K562 (cell line): ENCODE measurements around the gene NUP133. TPM values are rescaled to one million over a fixed set of nuclear protein-coding genes. Genes with fewer than 3 reads are reported as not detected.

Source experiments
- ATAC-seq: fragments of 200-7000 bp; cut with Tn5 transposase; 3 replicates; pipeline ENCODE4 v1.9.1; 2020; ENCODE audit warnings: moderate library complexity
- BruUV-seq: library from RNA; stranded (reverse); fragments of 400-500 nt; replicated peaks from 2 replicates; lab custom pipeline; 2021; lab: Mats Ljungman, UMichigan
- CTCF ChIA-PET: fragments of 300-600 bp; formaldehyde crosslinking; extraction: SDS; loops from one replicate; lab custom pipeline; 2021; ENCODE audit warnings: low intra/inter-chr PET ratio; lab: Yijun Ruan, JAX
- POLR2A ChIA-PET: fragments of 300-600, 350-650 bp; sonication (Branson Sonifier 250); formaldehyde crosslinking; extraction: SDS; loops from one replicate; lab custom pipeline; 2021; ENCODE audit warnings: antibody characterized with exemption, inconsistent platforms; lab: Yijun Ruan, JAX
- DNase-seq, 4 experiments: peaks; one replicate each; pipeline versions ENCODE4 v3.0.0 to v3.0.0-alpha.2; 2011 to 2018; ENCODE audit warnings: low spot score in 3 of 4, mixed read lengths in 3 of 4; ENCODE audit errors: extremely low read depth in 1 of 4
- FAIRE-seq: peaks from 2 replicates; lab custom pipeline; 2011; peaks lifted over from hg19 to GRCh38; lab: Jason Lieb, UNC
- H2AFZ ChIP-seq: 2 replicates; pipeline ENCODE4 v1.6.0; 2011; ENCODE audit warnings: low read depth, low read length, control low read depth, inconsistent platforms
- H3K27ac ChIP-seq: fragments of 200-600 bp; 3 replicates; pipeline ENCODE4 v1.8.0; 2011; ENCODE audit warnings: low read depth, mild to moderate bottlenecking, control low read depth, inconsistent platforms, low read length, moderate library complexity, mixed read lengths; ENCODE audit errors: extremely low read depth
- H3K27me3 ChIP-seq, 2 experiments: fragments of 300-600 bp in 1 of 2; 2 replicates in 1 of 2; 3 replicates in 1 of 2; pipeline versions ENCODE4 v1.6.0 to v1.8.0; 2011; ENCODE audit warnings: inconsistent platforms in 2 of 2, low read length in 2 of 2, mild to moderate bottlenecking in 1 of 2, mixed read lengths in 1 of 2, moderate library complexity in 1 of 2; ENCODE audit not compliant: control insufficient read depth in 2 of 2, insufficient read depth in 2 of 2
- H3K36me3 ChIP-seq: fragments of 300-600 bp; 3 replicates; pipeline ENCODE4 v1.8.0; 2011; ENCODE audit warnings: mild to moderate bottlenecking, low read length, inconsistent platforms; ENCODE audit not compliant: control insufficient read depth, insufficient read depth
- H3K4me1 ChIP-seq, 2 experiments: fragments of 200-600 bp in 1 of 2; replicated peaks in 1 of 2; 2 replicates in 1 of 2; 3 replicates in 1 of 2; pipeline versions ENCODE4 v1.5.1 to v1.8.0; 2011; ENCODE audit warnings: inconsistent platforms in 2 of 2, low read length in 2 of 2, mild to moderate bottlenecking in 1 of 2, mixed read lengths in 1 of 2, moderate library complexity in 1 of 2; ENCODE audit not compliant: control insufficient read depth in 2 of 2, insufficient read depth in 2 of 2
- H3K4me2 ChIP-seq: 2 replicates; pipeline ENCODE4 v1.6.1; 2011; ENCODE audit warnings: low read length, control low read depth, inconsistent platforms, mixed read lengths; ENCODE audit not compliant: insufficient read depth
- H3K4me3 ChIP-seq: fragments of 200-600 bp; sonication (generic), shearing (Covaris generic); 2 replicates; pipeline ENCODE4 v1.5.1; 2016; ENCODE audit warnings: control low read depth, inconsistent platforms
- H3K79me2 ChIP-seq: fragments of 200-600 bp; 3 replicates; pipeline ENCODE4 v1.8.0; 2011; ENCODE audit warnings: low read length, inconsistent platforms; ENCODE audit not compliant: control insufficient read depth, insufficient read depth
- H3K9ac ChIP-seq, 2 experiments: 2 replicates each; pipeline versions ENCODE4 v1.6.0 to v1.6.1; 2011; ENCODE audit warnings: low read depth in 2 of 2, low read length in 2 of 2, control low read depth in 1 of 2, inconsistent platforms in 1 of 2, mild to moderate bottlenecking in 1 of 2, mixed read lengths in 1 of 2; ENCODE audit not compliant: insufficient read depth in 1 of 2
- H3K9me1 ChIP-seq: one replicate; pipeline ENCODE4 v1.6.0; 2011; ENCODE audit warnings: inconsistent platforms, mild to moderate bottlenecking, low read length, moderate library complexity; ENCODE audit not compliant: control insufficient read depth, insufficient read depth
- H3K9me3 ChIP-seq: replicated peaks from 2 replicates; pipeline ENCODE4 v1.5.1; 2011; ENCODE audit warnings: low read depth, low read length, inconsistent platforms; ENCODE audit not compliant: control insufficient read depth, insufficient read depth
- H4K20me1 ChIP-seq: replicated peaks from 2 replicates; pipeline ENCODE4 v1.6.1; 2011; ENCODE audit warnings: low read length, inconsistent platforms, mixed read lengths; ENCODE audit not compliant: control insufficient read depth, insufficient read depth
- PRDM10 ChIP-seq: fragments of 450-650 bp; IDR thresholded peaks from 2 replicates; pipeline ENCODE4 v1.6.1; 2018; ENCODE audit not compliant: partially characterized antibody
- RHOXF2B ChIP-seq: fragments of 250-450 bp; sonication (Bioruptor Pico); conservative IDR thresholded peaks from 2 replicates; pipeline ENCODE4 v1.5.1; 2021
- STAT6 ChIP-seq: sonication (generic); formaldehyde crosslinking; IDR thresholded peaks from 2 replicates; pipeline ENCODE4 v1.8.1; 2023; ENCODE audit warnings: mild to moderate bottlenecking, missing genetic modification reagents
- WGBS: fragments of 100-300 bp; shearing (Covaris generic); methylation state at CpG from one replicate; pipeline ENCODE4 v1.1.6; 2016; ENCODE audit warnings: low coverage, mixed read lengths; ENCODE audit not compliant: insufficient coverage; ENCODE audit errors: missing lambda C conversion rate; 5-methylcytosine and 5-hydroxymethylcytosine counted together
- in situ Hi-C: fragments of 300-500 bp; cut with MboI; formaldehyde crosslinking; loops from 4 replicates; pipeline ENCODE4 v1.15.0; 2018; ENCODE audit warnings: inconsistent platforms, mixed read lengths
- intact Hi-C: fragments of 100-400 bp; cut with micrococcal nuclease; formaldehyde crosslinking; loops from 2 replicates; pipeline ENCODE4 v1.14.2; 2022
- polyA plus RNA-seq, 8 experiments: library from polyadenylated mRNA; depleted of rRNA in 4 of 8; stranded (reverse) in 5 of 8; unstranded in 3 of 8; fragments of >200 nt; fragmentation: Nextera tagmentation in 2 of 8; fragmentation: Illumina TruSeq in 1 of 8; extraction: Ambion mirVana in 2 of 8; extraction: Trizol in 1 of 8; gene quantifications; 2 replicates each; pipeline versions ENCODE4 v1.2.1 to v1.2.3, GENCODE V29; 2011 to 2014; ENCODE audit warnings: inconsistent platforms in 1 of 8, missing spikeins in 1 of 8
- total RNA-seq, 7 experiments: library from RNA; depleted of rRNA in 6 of 7; stranded (reverse); fragments of >200 nt in 6 of 7; fragmentation: Illumina TruSeq in 2 of 7; extraction: Trizol in 2 of 7; gene quantifications; 2 replicates each; pipeline versions ENCODE4 v1.2.1 to v1.2.3, GENCODE V29; 2011 to 2021; ENCODE audit warnings: low replicate concordance in 1 of 7

The NUP133 gene
- total and polyA plus RNA-seq, 9 of the 15 experiments (the other 6 are each of a cell fraction or from before 2014, with no cell fraction given), result 21.7 to 85.1 (median 61.3) TPM

- intact Hi-C loops, result no loop called here
- FAIRE-seq, result no peak
- no peak for TF ChIP-seq RHOXF2B (CRISPR knock-in tag)
- no peak for TF ChIP-seq PRDM10
- no peak for TF ChIP-seq STAT6 (CRISPR knock-in tag)
Measured at GRCh38 chr1:229409616-229410369, 98.3 kb downstream of the NUP133 start.

More at GRCh38 chr1:229409616-229410369, 98.3 kb downstream of the NUP133 start:
- Histone ChIP-seq H3K27ac (no peak overlapping the region), H3K9me1 (no peaks in the 10 kb centered on the region), H4K20me1 (0 out of 2 replicates have a peak, but pooled peaks cover 3% of the 10 kb centered on the region), H3K79me2 (no peaks in the 10 kb centered on the region), H3K9ac (no peak overlapping the region), H3K36me3 (no peaks in the 10 kb centered on the region), H3K9me3 (no peaks in the 10 kb centered on the region), H3K27me3 (peaks cover 60 to 74% of the 10 kb centered on the region in 2 experiments), H3K4me3 (no peak overlapping the region), H3K4me1 (peaks cover 6 to 15% of the 10 kb centered on the region in 2 experiments; a peak in 4 of 5 replicates), H2AFZ (no peak overlapping the region), H3K4me2 (no peak overlapping the region)
- DNase-seq, result no peak
- ChIA-PET CTCF (no interaction called here), POLR2A (interaction anchor here (0.8 to 3.1 kb wide), 5 partner anchors 11 to 86 kb away, joined by 3 to 10 read pairs (median 4); no protein-coding TSS in a partner anchor)
- WGBS, result 4% methylated on average over 17 of the region's 18 CpGs
- ATAC-seq, result no peak
- no TSS peak for BruUV-seq
- in situ Hi-C loops, result no loop called here
